DMS53 treated with DMSO at 0.1 percent for 48 hours (cell line): Measurements from ENCODE around the gene GPR55.
"Not testable (repeated sequence)": the region's sequence is repeated elsewhere in the genome, so short reads cannot be mapped to it uniquely, and the experiment has no call there.

Experiments used
- DNase-seq: peaks from one replicate; lab custom pipeline; 2025; ENCODE audit not compliant: unreplicated experiment; lab: John Stamatoyannopoulos, UW

GPR55 gene, protein sequence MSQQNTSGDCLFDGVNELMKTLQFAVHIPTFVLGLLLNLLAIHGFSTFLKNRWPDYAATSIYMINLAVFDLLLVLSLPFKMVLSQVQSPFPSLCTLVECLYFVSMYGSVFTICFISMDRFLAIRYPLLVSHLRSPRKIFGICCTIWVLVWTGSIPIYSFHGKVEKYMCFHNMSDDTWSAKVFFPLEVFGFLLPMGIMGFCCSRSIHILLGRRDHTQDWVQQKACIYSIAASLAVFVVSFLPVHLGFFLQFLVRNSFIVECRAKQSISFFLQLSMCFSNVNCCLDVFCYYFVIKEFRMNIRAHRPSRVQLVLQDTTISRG

DNA sequence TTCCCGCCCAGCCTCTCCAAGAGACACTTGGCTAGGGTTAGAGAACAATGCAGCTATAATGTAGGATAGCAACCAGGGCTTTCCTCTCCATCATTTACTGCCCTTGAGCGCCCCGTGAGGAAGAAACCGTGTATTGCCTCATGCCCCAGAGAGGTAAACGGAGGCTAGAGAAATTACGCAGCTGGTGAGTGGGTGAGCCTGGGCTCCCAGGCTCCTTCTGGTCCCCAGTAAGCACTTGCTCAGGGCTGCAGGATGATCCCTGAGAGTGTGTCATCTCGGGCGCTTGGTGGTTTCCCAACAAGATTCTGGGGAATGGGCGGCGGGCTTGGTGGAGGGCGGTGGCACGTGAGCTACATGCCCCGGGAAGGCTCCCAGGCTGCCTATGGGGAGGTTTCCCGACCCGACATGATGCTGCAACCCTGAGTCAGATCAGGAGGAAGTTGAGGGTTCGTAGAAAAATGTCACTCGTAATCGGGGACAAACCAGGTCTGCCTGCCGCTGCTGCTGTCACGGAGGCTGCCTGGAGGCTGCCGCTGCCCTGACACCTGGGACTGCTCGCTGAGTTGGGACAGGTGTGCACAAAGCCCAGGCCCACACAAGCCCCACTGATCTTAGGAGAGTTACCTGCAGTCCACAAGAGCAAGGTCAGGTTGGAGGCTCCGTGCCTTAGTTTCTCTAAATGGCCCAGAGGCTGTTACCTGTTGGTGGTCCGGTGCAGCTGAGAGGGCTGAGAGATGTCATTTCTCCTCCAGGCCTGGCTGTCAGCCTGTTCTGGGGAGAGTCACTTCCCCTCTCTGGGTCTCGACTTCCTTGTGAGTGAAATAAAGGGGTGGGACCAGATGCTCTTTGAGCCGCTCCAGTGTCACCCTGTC lies at the start of gene GPR55:
GPR55 (minus strand) TSS at position 773 of the 872 bp plus-strand sequence. CDS start 14,280 bp downstream, outside the sequence.
- DNase-seq = peak; percentile 5

GRCh38 chr2:230974096-230974913 lies 49.3 kb upstream of the GPR55 start:
- no peak for DNase-seq

DNA sequence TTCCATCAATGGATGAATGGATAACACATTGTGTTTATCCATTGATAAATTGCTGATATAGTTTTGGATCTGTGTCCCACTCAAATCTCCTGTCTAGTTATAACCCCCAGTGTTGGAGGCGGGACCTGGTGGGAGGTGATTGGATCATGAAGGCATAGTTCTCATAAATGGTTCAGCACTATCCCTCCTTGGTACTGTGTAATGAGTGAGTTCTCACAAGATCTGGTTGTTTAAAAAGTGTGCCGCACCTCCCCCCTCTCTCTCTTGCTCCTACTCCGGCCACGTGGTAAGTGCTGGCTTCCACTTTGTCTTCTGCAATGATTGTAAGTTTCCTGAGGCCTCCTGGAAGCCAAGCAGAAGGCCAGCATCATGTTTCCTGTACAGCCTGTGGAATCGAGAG lies 47.0 kb upstream of the GPR55 start:
- DNase-seq = no peak

GRCh38 chr2:230969659-230970015 lies 44.6 kb upstream of the GPR55 start:
- DNase-seq = no peak

DNA sequence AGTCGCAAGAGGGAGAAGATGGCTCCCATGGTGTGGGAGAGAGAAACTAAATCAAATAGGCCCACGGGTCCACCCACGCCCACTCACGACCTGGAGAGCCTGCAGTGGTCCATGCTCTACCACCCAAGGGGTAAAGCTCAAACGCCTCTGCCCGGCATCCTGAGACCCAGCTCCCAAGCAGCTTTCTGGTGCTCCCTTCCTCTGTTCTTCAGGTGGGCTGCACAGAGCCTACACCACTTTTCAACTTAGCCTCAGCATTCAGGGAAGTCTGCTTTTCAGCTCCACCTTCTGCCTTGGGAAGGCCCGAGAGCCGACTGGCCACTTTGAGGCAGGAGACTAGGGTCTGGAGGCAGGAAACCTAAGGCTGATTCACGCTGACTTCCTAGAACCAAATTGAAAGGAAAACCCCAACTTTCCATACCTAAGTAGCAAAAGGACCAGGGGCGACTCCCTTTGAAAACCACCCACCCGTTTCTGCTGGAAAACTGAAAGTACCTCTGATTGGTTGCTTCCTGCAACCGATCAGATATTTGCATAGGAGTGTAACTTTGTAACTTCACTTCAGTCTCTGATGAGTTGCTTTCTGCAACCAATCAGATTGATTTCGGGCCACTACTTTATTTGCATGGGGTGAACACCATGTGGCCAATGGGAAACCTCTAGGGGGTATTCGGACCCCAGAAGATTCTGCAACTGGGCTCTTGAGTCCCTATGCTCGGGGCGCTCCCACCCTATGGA lies 44.0 kb upstream of the GPR55 start:
- DNase-seq = no peak

DNA sequence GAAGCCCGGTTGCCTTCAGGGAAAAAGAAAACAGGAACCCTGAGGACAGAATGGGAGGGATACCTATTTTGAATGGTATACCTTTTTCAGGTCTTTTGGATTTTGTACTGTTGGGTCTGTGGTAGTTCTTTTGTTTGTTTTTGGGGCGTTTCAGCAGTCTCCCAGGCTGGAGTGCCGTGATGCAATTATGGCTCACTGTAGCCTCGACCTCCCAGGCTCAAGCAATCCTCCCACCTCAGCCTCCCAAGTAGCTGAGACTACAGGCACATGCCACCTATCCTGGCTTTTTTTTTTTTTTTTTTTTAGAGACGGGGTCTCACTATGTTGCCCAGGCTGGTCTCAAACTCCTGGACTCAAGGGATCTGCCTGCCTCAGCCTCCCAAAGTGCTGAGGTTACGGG lies 43.3 kb upstream of the GPR55 start:
- not testable (repeated sequence) for DNase-seq

GRCh38 chr2:230967113-230967512 lies 42.1 kb upstream of the GPR55 start:
- DNase-seq = no peak

GRCh38 chr2:230964136-230964730 lies 39.2 kb upstream of the GPR55 start:
- no peak for DNase-seq

DNA sequence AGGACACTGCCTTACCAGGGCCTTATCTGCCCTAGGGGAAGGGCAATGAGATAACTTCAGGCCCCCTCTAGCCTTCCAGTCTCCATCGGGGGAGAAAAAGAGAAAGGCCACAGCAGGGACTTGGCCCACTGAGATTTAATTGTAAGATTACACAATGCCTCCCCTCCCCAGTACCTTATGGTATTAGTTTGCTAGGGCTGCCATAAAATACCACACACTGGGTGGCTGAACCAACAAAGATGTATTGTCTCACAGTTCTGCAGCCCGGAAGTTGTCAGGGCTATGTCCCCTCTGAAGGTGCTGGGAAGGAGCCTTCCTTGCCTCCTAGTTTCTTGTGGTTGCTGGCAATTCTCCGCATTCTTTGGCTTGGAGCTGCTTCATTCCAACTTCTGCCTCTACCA lies 36.0 kb upstream of the GPR55 start:
- DNase-seq = no peak

- no peak for DNase-seq
These were observed 35.0 kb upstream of the GPR55 start for GRCh38 chr2:230960026-230960425.

GRCh38 chr2:230958820-230959756 lies 34.0 kb upstream of the GPR55 start:
- no peak for DNase-seq

DNA sequence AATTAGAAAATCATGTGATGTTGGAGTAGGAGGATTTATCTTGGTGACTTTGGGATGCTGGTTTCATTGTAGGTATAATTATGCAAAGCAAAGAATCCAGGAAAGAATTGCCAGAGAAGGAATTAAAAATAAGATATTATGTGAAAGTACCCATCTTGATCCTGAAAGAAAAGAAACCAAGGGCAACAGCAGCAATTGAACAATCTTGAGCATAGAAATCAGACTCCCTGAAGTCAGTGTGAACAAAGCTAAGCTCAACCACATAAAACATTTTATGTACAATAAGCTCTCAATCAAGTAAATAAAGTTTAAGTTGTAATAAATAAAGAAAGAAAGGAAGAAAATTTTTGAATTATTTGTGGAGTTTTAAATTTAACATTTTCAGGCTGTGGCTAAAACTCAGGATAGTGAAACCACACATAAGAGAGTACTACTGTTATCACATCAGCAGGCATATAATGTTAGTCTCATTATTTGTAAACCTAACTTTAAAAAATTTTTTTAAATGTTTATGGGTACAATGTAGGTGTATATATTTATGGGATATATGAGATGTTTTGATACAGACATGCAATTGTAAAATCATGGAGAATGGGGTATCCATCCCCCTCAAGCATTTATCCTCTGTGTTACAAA lies 32.8 kb upstream of the GPR55 start:
- no peak for DNase-seq

DNA sequence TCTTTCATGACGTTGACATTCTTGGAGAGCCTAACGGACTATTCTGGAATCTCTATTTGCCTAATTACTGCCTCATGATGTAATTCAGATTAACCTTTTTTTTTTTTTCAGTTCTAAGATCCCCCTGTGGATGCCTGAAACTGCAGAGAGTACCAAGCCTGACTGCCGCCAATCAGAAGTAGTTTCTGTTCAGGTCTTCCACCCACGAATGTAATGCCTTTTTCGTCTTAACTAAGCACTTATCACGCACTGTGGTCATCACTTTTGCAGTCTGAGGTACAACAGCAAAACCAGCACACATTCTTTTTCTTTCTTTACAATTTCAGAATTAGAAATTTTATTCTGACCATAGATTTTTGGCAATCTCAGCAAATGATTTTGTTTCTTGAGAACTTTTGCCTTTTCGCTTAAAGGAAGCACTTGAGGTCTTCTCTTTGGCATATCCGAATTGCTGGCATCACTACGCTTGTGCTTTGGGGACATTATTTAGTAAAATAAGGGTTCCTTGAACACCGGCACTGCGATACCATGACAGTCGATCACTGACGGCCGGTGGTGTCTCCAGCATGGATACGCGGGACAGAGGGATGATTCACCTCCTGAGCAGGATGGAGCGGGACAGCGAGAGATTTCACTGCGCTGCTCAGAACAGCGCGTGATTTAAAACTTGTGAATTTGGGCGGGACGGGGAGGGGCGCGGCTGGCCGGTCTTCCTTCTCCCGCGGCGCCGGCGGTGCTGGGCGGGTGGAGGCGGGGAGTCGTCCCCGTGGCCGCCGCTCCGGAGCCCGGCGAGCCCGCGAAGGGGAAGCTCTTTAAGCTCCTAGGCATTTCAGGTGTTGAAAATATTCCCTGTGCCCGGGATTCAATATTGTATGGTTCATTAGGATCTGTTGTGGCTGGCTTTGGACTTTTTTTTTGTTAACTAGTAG lies 32.0 kb upstream of the GPR55 start:
- DNase-seq = no peak

DNA sequence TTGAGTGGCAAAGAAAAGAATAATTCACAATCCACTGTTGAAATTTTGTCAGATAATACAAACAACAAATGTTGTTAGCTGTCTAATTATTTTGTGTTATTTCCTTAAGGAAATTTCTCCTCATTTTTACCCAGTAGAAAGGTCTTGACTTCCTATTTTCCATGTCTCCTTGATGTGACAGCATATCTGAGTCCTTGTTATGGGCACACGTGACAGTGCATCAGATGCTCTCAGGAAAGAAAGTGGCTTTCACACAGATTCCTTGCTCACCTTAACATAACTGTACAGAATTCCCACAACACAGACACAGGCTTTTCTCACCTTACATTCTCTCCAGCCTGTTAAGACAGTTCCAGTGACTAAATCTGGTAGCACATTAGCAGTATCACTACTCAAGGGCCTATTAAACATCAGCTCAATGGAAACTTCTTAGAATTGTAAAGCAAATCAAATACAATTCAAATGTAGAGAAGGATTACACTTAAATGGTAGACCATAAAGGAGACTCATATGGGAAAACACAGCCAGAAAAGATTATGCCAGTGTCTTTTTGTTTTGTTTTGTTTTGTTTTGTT lies 30.2 kb upstream of the GPR55 start:
- no peak for DNase-seq

DNA sequence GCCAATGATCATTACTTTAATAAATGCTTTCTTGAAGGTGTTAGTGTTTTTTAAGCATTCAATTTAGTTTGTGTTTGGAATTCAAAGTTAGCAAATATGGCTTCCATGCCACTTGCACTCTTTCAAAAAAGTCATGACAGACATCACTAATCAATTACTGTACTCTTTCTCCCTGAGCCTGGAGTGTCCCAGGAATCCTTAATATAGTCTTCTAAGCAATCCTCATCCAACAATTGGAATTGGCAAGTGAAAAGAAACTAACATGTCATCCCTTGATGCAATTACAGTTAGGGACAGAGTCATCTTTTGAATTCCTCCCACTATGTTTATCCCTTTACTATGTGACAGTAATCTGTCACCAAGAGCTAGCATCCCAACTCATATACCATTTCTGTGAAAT lies 29.7 kb upstream of the GPR55 start:
- no peak for DNase-seq

DNA sequence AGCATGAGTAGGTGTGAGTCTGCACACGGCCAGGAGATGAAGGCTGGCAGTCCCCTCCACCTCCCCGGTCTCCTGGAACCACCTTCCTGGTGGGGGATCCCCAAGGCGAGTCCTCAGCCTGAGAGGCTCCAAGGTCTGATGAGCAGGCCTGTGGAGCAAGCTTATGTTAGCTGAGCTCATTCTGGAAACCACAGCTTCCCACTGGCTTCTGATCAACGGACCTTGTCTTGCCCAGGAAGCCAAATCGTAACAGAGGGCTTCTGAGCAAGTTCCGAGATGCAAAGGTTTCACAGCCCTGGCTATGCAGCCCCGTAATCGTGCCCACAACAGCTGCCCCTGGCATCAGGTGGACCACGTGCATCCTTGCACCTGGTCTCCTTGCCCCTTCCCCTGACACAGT lies 28.8 kb upstream of the GPR55 start:
- no peak for DNase-seq

GRCh38 chr2:230952226-230952956 lies 27.3 kb upstream of the GPR55 start:
- DNase-seq = no peak
